Measurements from ENCODE around the gene TMEM165. TPM values are rescaled to one million over a fixed set of nuclear protein-coding genes. Genes with fewer than 3 reads are reported as not detected.

The TMEM165 gene
- total and polyA plus RNA-seq, 9 of the 15 experiments (the other 6 are each of a cell fraction or from before 2014, with no cell fraction given), result 21.3 to 145 (median 96.8) TPM

DNA sequence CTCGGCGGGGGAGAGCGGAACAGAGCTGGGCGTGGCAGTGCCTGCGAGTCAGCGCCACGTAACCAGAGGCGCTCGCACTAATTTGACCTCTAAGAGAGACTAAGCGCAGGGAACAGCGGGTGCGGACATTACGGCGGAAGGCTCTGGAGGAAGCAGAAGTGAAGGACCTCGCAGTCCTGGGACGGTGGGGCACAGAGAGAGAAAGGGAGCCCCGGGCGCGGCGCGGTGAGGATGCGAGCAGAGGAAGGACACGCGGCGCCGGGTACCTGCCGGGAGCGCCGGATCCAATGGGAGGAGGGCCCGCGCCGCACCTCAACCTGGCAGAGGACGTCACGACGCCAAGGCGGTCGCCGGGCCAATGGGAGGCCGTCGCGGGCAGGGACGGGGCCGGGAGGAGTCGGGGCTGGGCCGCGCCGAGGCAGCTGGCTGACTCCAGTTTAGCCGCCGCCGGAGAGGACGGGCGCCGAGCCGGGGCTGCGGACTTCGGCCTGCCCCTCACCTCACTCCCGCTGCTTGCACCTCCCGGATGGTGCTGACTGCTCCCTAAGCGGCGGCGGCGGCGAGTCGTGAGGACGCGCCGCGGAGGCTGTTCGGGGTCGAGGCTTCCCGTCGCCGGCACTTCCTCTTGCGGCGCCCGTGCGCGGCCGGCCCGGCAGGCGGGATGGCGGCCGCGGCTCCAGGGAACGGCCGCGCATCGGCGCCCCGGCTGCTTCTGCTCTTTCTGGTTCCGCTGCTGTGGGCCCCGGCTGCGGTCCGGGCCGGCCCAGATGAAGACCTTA lies at the start of gene TMEM165 (continued):
- TF ChIP-seq ZNF589 (CRISPR knock-in tag; IDR thresholded peaks at IDR 0.05; ENCODE audit: low read depth) (peak; percentile 78; the same call in 1 of the 2 replicates), HDAC6 (IDR thresholded peaks at IDR 0.05; ENCODE audit: low read depth, low read length) (no peak), ETS2 (tag; IDR thresholded peaks at IDR 0.05; ENCODE audit: borderline replicate concordance, poor library complexity, severe bottlenecking) (no peak), CBX1 (IDR thresholded peaks at IDR 0.05; ENCODE audit: low read depth) (peak; percentile 85), RCOR1 (IDR thresholded peaks at IDR 0.05; ENCODE audit: borderline replicate concordance in 1 of 2, low read depth in 2 of 2, low read length in 2 of 2) (0 out of 4 replicates have a peak, but pooled peaks of 1 of the 2 experiments have one; percentile 5), MYBL2 (IDR thresholded peaks at IDR 0.05; ENCODE audit: low read depth) (no peak), MYBL2 (CRISPR knock-in tag; IDR thresholded peaks at IDR 0.05; ENCODE audit: borderline replicate concordance) (no peak), MAZ (CRISPR knock-in tag; conservative IDR thresholded peaks at IDR 0.05 in 1 of 2, IDR thresholded peaks at IDR 0.05 in 1 of 2) (peak in 1 of 2 experiments; percentile 59; a peak in 2 of 4 replicates), KLF10 (CRISPR knock-in tag; IDR thresholded peaks at IDR 0.05) (no peak), MECOM (CRISPR knock-in tag; IDR thresholded peaks at IDR 0.05) (no peak), KAT8 (IDR thresholded peaks at IDR 0.05; ENCODE audit: low read depth) (no peak), CHCHD3 (CRISPR knock-in tag; IDR thresholded peaks at IDR 0.05) (peak; percentile 30; the same call in 1 of the 2 replicates), KAT7 (CRISPR knock-in tag; IDR thresholded peaks at IDR 0.05; ENCODE audit: borderline replicate concordance) (peak; percentile 74; the same call in 1 of the 2 replicates), STAT5A (IDR thresholded peaks at IDR 0.05; ENCODE audit: borderline replicate concordance, low read length) (no peak; the same call in 1 of the 2 replicates), ETV5 (CRISPR knock-in tag; IDR thresholded peaks at IDR 0.05; ENCODE audit: low read depth) (peak; percentile 33; the same call in 1 of the 2 replicates)
- TF ChIP-seq, protein P1, sequence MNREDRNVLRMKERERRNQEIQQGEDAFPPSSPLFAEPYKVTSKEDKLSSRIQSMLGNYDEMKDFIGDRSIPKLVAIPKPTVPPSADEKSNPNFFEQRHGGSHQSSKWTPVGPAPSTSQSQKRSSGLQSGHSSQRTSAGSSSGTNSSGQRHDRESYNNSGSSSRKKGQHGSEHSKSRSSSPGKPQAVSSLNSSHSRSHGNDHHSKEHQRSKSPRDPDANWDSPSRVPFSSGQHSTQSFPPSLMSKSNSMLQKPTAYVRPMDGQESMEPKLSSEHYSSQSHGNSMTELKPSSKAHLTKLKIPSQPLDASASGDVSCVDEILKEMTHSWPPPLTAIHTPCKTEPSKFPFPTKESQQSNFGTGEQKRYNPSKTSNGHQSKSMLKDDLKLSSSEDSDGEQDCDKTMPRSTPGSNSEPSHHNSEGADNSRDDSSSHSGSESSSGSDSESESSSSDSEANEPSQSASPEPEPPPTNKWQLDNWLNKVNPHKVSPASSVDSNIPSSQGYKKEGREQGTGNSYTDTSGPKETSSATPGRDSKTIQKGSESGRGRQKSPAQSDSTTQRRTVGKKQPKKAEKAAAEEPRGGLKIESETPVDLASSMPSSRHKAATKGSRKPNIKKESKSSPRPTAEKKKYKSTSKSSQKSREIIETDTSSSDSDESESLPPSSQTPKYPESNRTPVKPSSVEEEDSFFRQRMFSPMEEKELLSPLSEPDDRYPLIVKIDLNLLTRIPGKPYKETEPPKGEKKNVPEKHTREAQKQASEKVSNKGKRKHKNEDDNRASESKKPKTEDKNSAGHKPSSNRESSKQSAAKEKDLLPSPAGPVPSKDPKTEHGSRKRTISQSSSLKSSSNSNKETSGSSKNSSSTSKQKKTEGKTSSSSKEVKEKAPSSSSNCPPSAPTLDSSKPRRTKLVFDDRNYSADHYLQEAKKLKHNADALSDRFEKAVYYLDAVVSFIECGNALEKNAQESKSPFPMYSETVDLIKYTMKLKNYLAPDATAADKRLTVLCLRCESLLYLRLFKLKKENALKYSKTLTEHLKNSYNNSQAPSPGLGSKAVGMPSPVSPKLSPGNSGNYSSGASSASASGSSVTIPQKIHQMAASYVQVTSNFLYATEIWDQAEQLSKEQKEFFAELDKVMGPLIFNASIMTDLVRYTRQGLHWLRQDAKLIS (CRISPR knock-in tag; IDR thresholded peaks at IDR 0.05), result no peak; the same call in 1 of the 2 replicates
- TF ChIP-seq, protein P2, sequence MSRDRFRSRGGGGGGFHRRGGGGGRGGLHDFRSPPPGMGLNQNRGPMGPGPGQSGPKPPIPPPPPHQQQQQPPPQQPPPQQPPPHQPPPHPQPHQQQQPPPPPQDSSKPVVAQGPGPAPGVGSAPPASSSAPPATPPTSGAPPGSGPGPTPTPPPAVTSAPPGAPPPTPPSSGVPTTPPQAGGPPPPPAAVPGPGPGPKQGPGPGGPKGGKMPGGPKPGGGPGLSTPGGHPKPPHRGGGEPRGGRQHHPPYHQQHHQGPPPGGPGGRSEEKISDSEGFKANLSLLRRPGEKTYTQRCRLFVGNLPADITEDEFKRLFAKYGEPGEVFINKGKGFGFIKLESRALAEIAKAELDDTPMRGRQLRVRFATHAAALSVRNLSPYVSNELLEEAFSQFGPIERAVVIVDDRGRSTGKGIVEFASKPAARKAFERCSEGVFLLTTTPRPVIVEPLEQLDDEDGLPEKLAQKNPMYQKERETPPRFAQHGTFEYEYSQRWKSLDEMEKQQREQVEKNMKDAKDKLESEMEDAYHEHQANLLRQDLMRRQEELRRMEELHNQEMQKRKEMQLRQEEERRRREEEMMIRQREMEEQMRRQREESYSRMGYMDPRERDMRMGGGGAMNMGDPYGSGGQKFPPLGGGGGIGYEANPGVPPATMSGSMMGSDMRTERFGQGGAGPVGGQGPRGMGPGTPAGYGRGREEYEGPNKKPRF (IDR thresholded peaks at IDR 0.05; ENCODE audit: low read depth, low read length), result no peak
- TF ChIP-seq, protein P3, sequence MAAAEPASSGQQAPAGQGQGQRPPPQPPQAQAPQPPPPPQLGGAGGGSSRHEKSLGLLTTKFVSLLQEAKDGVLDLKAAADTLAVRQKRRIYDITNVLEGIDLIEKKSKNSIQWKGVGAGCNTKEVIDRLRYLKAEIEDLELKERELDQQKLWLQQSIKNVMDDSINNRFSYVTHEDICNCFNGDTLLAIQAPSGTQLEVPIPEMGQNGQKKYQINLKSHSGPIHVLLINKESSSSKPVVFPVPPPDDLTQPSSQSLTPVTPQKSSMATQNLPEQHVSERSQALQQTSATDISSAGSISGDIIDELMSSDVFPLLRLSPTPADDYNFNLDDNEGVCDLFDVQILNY (CRISPR knock-in tag; IDR thresholded peaks at IDR 0.05), result 0 out of 2 replicates have a peak, but pooled peaks have one; percentile 57
- TF ChIP-seq, protein P4, sequence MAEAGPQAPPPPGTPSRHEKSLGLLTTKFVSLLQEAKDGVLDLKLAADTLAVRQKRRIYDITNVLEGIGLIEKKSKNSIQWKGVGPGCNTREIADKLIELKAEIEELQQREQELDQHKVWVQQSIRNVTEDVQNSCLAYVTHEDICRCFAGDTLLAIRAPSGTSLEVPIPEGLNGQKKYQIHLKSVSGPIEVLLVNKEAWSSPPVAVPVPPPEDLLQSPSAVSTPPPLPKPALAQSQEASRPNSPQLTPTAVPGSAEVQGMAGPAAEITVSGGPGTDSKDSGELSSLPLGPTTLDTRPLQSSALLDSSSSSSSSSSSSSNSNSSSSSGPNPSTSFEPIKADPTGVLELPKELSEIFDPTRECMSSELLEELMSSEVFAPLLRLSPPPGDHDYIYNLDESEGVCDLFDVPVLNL (CRISPR knock-in tag; IDR thresholded peaks at IDR 0.05; ENCODE audit: low read depth), result no peak
